Fibroblast of skin of left biceps (primary cell): ENCODE measurements around the gene AMFR.
"Not testable (repeated sequence)": the region's sequence is repeated elsewhere in the genome, so short reads cannot be mapped to it uniquely, and the experiment has no call there.

Source experiments
- DNase-seq, 2 experiments: peaks; one replicate each; pipeline ENCODE4 v3.0.0-alpha.2; 2013; ENCODE audit warnings: low read depth in 2 of 2

The AMFR gene

DNA sequence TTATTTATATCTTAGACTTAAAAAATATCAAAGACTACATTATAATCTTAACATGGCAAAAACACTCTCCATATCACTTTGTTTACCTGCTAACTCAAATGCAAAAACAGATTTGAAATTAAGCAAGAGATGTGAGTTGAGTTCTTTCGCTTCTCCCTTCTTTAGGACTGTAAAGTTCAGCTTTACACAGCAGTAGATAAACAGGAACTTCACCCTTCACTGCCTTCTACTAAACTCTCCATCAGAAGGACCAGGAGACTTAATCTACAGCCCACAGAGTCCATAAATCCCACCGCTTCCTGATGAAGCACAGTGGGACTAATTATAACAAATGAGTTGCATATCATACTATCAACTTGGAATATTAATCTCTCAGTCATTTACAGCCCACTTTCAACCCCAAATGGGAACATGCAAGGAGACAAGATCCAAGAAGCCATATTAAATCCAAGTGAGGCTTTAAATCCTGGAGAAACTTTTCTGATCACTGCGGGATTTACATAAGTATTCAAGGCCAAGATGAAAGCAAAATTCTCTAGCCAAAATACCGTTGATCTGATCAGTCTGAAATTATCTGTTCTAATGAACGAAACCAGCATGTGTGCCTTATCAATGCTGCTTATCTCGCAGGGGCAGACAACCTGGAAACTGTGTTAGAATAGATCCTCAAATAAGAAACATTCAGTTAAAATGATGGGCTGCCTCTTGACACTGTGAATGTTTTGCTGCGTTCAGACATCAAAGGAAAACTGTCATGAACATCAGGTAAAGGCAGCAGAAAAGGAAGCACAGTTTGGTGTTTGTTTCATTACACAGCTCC is 1.6 kb downstream of the AMFR start:
- DNase-seq: no peak

DNA sequence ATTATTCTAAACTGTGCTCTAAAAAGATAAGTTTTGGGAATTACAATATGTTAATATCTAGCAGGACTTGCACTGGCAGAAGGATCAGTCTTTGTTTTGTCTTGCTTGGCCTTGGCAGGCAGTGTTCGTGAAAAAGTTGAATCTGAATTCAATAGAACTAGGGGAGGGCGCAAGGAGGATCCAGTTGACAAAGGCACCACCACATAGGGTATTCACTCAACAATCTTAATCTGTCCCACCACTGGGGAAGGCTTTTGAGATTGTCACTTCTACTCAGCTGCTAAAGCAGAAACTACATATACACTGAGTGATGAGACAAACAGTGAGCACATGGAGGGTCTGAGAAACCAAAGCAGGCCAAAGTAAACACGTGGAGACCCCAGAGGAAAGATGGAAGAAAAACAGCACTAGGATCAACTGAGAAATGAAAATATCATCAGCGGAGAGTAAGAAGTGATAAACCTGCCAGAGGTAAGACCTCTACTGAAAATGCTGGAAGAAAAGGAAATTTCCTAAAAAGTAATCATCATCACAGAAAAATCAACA is 2.4 kb downstream of the AMFR start:
- no peak for DNase-seq

DNA sequence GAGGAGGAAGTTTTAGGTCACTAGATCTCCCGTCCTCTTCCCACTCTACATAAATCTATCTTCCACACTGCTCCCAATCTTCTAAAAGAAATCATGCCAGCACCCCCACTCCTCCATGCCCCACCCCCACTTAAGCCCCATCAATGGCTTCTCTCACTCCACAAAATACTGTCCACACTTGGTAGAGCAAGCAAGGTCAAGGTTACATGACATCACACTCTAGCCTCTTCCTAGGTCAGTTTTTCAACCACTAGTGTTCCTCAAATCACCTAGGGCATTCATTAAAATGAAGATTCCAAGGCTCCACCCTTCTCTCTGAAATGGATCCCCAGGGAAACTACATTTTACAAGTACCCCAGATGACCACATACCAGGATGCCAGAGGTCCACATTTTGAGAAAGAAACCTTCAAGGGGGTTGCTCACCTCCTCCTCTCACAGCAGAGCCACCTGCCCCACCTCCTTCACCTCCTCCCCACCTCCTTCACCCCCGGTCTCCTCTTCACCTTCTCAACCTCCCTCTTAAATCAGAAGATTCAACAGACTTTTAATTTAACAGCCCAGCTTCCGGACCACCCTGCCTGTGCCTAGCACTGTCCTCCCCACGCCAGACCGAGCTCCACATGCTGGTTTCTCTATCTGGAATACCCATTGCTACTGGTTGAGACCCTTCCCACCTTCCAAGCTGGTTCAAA is 3.2 kb downstream of the AMFR start:
- DNase-seq: no peak

DNA sequence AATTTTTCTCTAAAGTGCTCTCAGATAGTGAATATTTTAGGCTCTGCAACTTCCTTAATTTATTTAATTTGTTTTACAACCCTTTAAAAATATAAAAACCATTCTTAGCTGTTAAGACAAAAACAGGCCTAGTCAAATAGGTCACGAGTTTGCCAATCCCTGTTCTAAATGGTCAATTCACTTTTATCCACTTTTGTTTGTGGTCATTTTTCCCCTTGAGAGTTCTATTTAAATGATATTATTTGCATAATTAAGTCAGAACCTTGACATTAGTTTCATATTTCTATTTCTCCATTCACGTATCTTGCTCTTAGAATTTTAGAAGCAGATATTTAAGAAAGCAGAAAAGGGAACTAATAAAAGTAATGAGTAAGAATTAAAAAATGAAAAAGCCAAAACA is 4.0 kb downstream of the AMFR start:
- DNase-seq: no peak

DNA sequence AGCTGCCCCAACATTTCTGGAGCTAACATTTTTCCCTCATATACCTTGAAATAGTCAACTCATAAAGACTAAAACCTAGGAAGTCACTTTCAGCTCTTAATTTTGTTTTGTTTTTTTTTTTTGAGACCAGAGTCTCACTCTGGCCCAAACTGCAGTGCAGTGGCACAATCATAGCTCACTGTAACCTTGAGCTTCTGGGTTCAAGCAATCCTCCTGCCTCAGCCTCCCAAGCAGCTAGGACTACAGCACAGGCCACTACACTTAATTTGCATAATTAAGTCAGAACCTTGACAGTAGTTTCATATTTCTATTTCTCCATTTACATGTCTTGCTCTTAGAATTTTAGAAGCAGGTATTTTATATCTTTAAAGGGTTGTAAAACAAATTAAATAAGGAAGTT is 4.7 kb downstream of the AMFR start:
- no peak for DNase-seq

DNA sequence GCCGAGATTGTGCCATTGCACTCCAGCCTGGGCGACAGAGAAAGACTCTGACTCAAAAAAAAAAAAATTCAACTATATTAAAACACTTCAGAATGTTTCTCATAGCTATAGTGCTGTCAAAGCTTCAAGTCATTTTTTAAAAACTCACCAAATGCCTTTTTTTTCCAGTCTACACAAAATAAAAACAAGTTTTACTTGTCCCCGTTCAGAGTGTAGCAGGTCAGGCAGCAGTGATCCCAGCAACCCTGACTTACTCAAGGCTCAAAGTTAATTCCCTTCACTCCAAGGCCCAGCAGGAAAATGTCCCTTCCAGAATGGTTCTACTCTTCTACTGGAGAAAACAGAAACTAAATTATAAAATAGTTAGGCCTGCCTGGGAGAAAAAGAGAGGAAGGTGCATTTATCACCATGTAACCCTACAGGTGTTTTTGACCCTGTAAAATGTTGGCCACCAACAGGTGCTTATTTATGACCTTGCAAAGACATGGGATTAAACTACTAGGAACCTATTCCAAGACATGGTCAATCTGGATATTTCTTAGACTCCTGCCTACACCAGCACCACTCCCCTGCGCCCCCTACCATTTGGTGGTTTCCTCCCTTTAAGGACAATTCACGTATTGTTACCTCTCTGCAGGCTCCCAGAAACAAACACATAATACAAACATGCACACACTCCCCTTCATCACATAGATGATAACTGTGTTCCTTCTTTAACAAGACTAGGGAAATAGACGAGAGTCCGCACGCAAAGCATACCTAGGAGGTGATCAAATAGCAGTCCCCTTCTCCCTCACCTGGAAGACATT is 5.4 kb downstream of the AMFR start:
- DNase-seq: no peak

DNA sequence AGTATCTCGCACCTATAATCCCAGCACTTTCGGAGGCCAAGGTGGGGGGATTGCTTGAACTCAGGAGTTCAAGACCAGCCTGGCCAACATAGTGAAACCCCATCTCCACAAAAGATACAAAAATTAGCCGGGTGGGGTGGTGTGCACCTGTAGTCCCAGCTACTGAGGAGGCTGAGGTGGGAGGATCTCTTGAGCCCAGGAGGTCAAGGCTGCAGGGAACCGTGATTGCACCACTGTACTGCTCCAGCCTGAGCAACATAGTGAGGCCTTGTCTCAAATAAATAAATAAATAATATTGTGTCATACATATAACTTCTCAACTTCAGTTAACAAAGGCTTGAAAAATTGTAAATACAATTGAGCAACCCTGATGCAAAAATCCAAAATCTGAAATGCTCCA is 8.2 kb downstream of the AMFR start:
- DNase-seq: no peak

DNA sequence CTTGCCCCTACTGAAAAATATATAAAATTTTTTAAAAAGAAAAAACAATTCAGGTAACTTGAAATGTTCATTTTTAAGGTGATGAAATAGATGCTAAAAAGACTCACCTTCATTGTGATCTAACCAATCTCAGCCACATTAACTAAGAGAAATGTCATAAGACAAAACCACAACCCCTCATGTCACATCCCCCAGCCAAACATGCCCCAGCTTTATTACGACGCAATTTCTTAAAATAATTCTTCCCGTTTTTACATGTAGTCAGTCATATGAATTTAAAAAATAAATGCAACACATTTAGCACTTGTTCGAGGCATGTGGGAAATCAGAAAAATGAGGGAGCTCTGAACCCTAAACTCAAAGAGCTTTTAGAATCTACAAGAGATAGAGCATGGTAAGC is 9.5 kb downstream of the AMFR start:
- no peak for DNase-seq

DNA sequence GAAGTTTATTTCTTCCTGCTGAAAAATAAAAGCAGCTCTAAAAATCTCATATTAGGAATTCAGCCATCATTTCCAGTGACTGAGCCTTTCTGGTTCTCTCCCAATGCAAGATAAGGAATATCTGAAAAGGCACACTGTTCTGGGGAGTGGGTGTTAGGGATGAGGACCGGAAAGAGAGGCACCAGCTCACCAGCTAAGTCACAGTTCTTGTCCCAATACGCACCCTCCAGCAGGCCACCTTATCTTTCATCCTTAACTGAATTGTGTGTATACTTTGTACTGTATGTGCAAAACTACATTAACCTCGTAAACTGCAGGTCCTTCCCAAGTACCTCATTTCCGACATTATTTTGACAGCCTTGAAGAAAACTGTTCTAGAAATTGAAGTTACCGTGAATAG is 11.0 kb downstream of the AMFR start:
- no peak for DNase-seq

DNA sequence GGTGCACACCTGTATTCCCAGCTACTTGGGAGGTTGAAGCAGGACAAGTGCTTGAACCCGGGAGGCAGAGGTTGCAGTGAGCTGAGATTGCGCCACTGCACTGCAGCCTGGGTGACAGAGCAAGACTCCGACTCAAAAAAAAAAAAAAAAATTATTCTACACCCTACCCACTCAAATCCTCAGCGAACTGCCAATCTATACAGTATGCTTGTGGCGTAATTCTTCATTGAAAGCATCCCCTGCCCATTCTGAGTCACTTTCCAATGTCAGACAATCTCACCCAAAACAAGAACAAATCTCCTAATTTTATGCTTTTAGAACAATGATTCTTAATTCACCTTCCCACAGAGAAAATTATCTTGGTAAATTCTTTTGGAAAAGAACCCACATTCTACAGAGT is 12.0 kb downstream of the AMFR start:
- DNase-seq: no peak

DNA sequence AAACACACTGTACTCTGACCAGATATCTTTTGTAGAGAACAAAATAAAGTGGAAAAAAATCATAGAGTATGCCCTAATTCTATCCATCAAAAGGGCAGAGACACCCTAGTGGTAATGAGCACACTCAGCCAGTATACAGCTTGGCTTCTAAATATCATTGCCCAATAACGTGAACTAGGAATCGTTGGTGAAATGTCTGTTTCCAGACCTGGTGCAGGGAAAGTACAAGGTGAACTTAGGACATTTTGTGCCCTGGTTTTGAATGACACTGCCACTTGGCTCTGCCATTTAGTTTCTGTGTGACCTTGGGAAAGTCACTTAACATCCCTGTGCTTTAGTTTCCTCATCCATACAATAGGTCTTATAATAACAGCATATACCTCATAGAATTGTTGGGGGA is 13.7 kb downstream of the AMFR start:
- no peak for DNase-seq

DNA sequence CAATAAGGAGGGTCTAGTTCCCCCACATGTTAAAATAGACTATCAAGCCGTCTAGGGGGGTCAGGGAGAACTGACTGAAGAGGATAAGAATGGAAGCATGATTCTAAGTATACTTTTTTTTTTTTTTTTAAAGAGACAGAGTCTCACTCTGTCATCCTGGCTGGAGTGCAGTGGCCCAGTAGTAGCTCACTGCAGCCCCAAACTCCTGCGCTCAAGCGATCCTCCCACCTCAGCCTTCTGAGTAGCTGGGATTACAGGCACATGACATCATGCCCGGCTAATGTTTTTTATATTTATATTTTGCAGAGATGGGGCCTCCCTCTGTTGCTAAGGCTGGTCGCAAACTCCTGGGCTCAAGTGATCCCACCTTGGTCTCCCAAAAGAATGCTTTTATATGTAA is 14.2 kb downstream of the AMFR start:
- DNase-seq: no peak

DNA sequence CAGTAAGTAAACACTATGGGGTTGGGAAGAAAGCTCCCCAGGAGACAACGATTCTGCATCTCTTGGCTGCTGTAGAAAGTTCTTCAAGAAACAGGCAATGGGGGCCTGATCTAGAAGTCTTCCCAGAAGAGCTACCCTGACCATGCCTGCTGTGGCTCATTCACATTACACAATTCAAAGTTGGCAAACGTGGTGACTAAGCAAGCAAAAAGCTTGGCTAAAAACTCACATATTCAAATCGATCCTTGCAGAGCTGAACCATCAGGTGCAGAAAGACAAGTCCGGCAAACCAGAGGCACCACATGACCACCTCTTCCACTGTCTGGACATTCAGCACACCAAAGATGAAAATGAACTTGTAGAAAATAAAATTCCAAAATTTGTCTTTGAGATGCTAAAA is 16.1 kb downstream of the AMFR start:
- no peak for DNase-seq

DNA sequence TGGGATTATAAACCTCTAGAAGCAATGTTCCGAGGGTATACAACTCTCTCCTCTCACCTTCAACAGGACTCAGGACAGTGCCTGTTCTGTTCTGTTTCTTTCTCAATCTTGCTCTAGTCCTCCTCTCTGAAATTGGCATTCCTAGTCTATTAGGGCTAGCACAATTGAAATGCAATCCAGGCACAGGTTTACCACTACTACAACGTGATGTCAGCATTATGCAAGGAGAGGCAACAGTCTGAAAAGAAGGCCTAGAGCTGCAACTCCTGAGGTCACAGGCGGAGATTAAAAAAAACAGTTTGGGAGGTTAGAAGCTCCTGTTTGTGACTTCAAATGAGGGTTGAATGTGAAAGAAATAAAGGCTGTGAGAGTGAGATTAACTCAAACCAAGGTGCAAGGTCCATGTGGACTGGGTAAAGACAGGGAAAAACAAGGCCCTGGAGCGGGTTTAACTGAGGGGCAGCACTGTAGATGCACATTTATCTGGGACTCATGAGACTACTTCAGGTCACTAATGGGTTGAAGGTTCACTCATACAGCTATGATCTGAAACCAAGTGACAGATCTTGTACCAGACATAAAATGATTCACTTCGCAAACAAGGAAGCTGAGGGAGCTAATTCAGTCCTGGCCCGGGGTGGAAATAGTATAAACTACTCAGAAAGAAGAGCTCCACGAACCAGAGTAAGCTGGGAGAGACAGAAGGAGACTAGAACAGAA is 16.8 kb downstream of the AMFR start:
- no peak for DNase-seq

DNA sequence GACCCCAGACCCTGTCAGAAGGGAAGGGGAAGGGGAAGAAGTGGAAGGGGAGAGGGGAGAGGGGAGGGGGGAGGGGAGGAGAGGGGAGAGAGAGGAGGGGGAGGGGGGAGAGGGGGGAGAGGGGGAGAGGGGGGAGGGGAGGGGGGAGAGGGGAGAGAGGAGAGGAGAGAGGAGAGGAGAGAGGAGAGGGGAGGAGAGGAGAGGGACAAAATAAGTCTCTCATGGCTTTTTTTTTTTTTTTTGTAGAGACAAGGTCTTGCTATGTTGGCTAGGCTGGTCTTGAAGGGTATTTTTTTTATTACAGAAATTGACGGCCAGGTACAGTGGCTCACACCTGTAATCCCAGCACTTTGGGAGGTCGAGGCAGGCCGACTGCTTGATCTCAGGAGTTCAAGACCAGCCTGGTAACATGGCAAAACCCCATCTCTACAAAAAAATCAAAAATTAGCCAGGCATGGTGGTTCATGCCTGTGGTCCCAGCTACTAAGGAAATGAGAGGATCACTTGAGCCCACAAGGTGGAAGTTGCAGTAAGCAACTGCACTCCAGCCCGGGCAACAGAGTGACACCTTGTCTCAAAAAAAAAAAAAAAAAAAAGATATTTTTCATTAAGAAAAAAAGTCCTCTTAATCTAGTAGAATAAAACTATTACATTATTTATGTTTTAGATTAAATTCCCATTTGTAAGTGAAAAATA is 19.2 kb downstream of the AMFR start:
- DNase-seq: no peak

DNA sequence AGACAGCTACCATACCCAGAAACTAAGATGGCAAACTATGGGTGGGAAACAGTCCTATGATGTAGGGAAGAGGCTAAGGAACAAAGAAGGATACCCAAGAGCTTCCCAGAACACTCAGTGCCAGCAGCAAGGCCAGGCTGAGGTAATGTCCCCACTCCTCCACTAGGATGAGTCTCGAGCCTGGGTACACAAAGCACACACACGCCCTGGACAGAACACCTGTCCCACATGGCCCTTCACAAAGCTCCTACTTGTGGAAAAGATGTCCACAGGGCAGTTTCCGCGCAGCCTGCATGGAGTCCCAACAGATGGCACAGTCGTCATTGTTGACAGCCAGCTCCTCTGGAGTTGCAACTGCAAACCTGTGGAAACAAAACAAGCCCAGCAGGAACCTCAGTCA is 23.9 kb downstream of the AMFR start:
- no peak for DNase-seq

DNA sequence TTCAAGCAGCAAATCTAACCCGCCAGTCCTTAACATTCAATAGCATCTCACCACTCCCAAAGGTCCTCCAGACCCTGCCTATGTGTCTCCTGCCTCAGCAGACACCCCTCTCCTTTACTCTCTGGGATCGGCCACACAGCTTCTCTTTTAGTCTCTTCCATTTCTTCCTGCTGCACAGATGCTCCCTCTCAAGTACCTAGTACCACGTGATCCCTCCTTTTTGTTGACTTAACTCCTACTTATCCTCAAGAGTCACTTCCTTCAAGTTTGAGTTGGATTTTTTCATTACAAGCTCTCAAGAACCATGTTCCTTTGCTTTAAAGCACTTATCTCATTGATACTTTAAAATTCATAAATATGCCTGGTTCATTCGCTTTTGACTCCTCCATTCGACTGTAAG is 24.9 kb downstream of the AMFR start:
- no peak for DNase-seq

DNA sequence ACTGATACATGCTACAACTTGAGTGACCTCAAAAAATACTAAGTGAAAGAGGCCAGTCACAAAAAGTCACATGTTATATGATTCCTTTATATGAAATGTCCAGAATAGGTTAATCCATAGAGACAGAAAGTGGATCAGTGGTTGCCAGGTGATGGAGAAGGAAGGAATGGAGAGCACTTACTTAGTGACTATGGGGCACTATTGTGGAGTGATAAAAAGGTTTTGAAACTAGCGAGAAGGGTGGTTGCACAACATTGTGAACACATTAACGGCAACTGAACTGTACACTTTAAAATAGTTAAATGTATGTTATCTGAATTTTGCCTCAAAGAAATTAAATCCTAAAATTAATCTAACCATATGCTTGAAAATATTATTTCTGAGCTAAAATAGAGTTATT is 25.9 kb downstream of the AMFR start:
- no peak for DNase-seq

DNA sequence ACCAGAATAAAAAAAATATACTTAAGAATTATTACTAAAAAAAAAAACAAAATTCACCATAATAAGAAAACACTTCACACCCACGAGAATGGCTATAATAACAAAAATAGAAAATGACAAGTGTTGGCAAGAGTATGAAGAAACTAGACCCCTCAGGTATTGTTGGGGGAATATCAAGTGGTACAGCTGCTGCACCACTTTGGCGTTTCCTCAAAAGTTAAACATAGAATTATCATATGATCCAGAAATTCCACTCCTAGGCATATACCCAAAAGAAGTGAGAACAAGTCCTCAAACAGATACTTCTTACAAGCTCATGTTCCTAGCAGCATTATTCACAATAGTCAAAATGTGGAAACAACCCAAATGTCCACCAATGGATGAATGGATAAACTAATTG is 26.3 kb downstream of the AMFR start:
- no peak for DNase-seq

DNA sequence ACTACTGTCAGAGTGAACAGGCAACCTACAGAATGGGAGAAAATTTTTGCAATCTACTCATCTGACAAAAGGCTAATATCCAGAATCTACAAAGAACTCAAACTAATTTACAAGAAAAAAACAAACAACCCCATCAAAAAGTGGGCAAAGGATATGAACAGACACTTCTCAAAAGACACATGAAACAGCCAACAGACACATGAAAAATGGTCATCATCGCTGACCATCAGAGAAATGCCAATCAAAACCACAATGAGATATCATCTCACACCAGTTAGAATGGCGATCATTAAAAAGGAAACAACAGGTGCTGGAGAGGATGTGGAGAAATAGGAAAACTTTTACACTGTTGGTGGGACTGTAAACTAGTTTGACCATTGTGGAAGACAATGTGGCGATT is 28.6 kb downstream of the AMFR start:
- DNase-seq: not testable (repeated sequence)

DNA sequence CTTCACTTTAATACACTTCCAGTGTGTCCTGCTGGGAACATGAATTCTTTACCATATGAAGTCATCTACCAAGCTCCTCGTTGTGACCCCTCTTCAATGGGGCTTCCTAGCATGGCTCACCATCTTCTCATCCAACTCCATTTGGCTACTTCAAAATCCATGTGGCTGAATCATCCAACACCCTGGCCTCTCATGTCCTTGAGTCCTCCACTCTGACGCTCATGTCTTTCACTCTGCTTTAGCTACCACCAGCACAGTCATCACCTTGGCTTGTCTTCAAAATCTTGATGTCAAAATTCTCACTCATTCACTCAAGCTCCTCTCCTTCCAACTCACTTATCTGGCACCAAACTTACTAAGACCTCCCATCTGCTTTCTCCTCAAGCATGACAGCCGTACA is 35.8 kb downstream of the AMFR start:
- DNase-seq: peak; percentile 87 to 88
